B cell (primary cell): ENCODE data around the gene BHLHE40. TPM values are rescaled to one million over a fixed set of nuclear protein-coding genes. Genes with fewer than 3 reads are reported as not detected.

Source experiments
- ATAC-seq: fragments of 200-7000 bp; cut with Tn5 transposase; one replicate; pipeline ENCODE4 v1.10.0; 2021; ENCODE audit warnings: low read depth, mild to moderate bottlenecking, moderate number of reproducible peaks, moderate library complexity
- CTCF ChIA-PET: fragments of 350-600 bp; sonication (Branson Sonifier 250); formaldehyde crosslinking; loops from one replicate; lab custom pipeline; 2021; ENCODE audit warnings: antibody characterized with exemption, inconsistent platforms; lab: Charles Lee
- POLR2A ChIA-PET: fragments of 350-600 bp; sonication (Branson Sonifier 250); formaldehyde crosslinking; loops from one replicate; lab custom pipeline; 2021; ENCODE audit warnings: antibody characterized with exemption; lab: Charles Lee
- DNase-seq: peaks from one replicate; pipeline ENCODE4 v3.0.0; 2013
- H2AFZ ChIP-seq: 2 replicates; pipeline ENCODE4 v1.6.1; 2012; ENCODE audit warnings: mild to moderate bottlenecking, low read depth, low read length; ENCODE audit not compliant: insufficient read depth, poor library complexity, severe bottlenecking
- H3K27ac ChIP-seq, 2 donors: 1 replicate in 1 of 2; 2 replicates in 1 of 2; pipeline ENCODE4 v1.5.1; 2012 to 2013; ENCODE audit warnings: low read length in 2 of 2, mild to moderate bottlenecking in 2 of 2, moderate library complexity in 1 of 2
- H3K27me3 ChIP-seq, 4 experiments: fragments of 200-600 bp in 1 of 4; sonication (generic) in 1 of 4; replicated peaks in 1 of 4; 1 replicate in 2 of 4; 2 replicates in 2 of 4; pipeline versions ENCODE4 v1.6.1 to v1.7.0; 2013 to 2016; ENCODE audit warnings: low read length in 3 of 4, mild to moderate bottlenecking in 2 of 4, mixed read lengths in 1 of 4, moderate library complexity in 1 of 4; ENCODE audit not compliant: insufficient read depth in 4 of 4, control insufficient read depth in 3 of 4; ENCODE audit errors: control extremely low read depth in 1 of 4
- H3K36me3 ChIP-seq, 2 experiments: replicated peaks in 1 of 2; 1 replicate in 1 of 2; 2 replicates in 1 of 2; pipeline versions ENCODE4 v1.6.1 to v1.7.1; 2013; ENCODE audit warnings: low read length in 1 of 2; ENCODE audit not compliant: insufficient read depth in 2 of 2, control insufficient read depth in 1 of 2; ENCODE audit errors: control extremely low read depth in 1 of 2, extremely low read depth in 1 of 2
- H3K4me1 ChIP-seq, 2 donors: fragments of 200-600 bp in 1 of 2; sonication (generic) in 1 of 2; 1 replicate in 1 of 2; 2 replicates in 1 of 2; pipeline versions ENCODE4 v1.5.1 to v1.6.1; 2013 to 2017; ENCODE audit warnings: low read length in 2 of 2; ENCODE audit not compliant: control insufficient read depth in 2 of 2, insufficient read depth in 2 of 2
- H3K4me2 ChIP-seq: replicated peaks from 2 replicates; pipeline ENCODE3; 2012; ENCODE audit warnings: mild to moderate bottlenecking, low read depth, low read length; ENCODE audit not compliant: poor library complexity, severe bottlenecking
- H3K4me3 ChIP-seq, 5 experiments: fragments of 200-600 bp in 1 of 5; sonication (generic) in 1 of 5; 1 replicate in 3 of 5; 2 replicates in 2 of 5; pipeline versions ENCODE4 v1.5.1 to v1.7.0; 2011 to 2016; ENCODE audit warnings: low read length in 4 of 5, mild to moderate bottlenecking in 4 of 5, low read depth in 2 of 5, control low read depth in 1 of 5, moderate library complexity in 1 of 5; ENCODE audit not compliant: insufficient read depth in 1 of 5; ENCODE audit errors: control extremely low read depth in 1 of 5, extremely low read depth in 1 of 5
- H3K79me2 ChIP-seq: fragments of 200-600 bp; sonication (generic); one replicate; pipeline ENCODE4 v1.6.0; 2016; ENCODE audit warnings: low read length; ENCODE audit not compliant: control insufficient read depth, insufficient read depth
- H3K9ac ChIP-seq: fragments of 200-600 bp; sonication (generic); 2 replicates; pipeline ENCODE4 v1.6.1; 2017; ENCODE audit warnings: mild to moderate bottlenecking, low read length, moderate library complexity
- H3K9me3 ChIP-seq, 3 donors: one replicate each; pipeline versions ENCODE4 v1.6.1 to v1.7.1; 2013; ENCODE audit warnings: low read length in 2 of 3; ENCODE audit not compliant: control insufficient read depth in 2 of 3, insufficient read depth in 1 of 3; ENCODE audit errors: control extremely low read depth in 1 of 3
- H4K20me1 ChIP-seq: 2 replicates; pipeline ENCODE4 v1.6.0; 2012; ENCODE audit warnings: mild to moderate bottlenecking, low read length; ENCODE audit not compliant: insufficient read depth, control insufficient read depth, poor library complexity, severe bottlenecking
- H3K27ac Mint-ChIP-seq: one replicate; pipeline ENCODE4 v1.8.0; 2021; ENCODE audit warnings: mixed read lengths
- H3K27me3 Mint-ChIP-seq: one replicate; pipeline ENCODE4 v1.8.0; 2021; ENCODE audit warnings: mixed read lengths
- H3K4me1 Mint-ChIP-seq: one replicate; pipeline ENCODE4 v1.8.0; 2021; ENCODE audit warnings: mixed read lengths
- H3K4me3 Mint-ChIP-seq: one replicate; pipeline ENCODE4 v1.8.0; 2021; ENCODE audit warnings: mixed read lengths
- H3K9me3 Mint-ChIP-seq: one replicate; pipeline ENCODE4 v1.8.0; 2022; ENCODE audit warnings: mixed read lengths; ENCODE audit not compliant: insufficient read depth
- CTCF ChIP-seq: fragments of 200-600 bp; IDR thresholded peaks from one replicate; pipeline ENCODE4 v1.8.0; 2022; ENCODE audit warnings: antibody characterized with exemption, mild to moderate bottlenecking
- EZH2 ChIP-seq: IDR thresholded peaks from 2 replicates; pipeline ENCODE4 v1.6.1; 2012; ENCODE audit warnings: borderline replicate concordance, low read depth, mild to moderate bottlenecking, moderate library complexity, low read length; ENCODE audit not compliant: insufficient read depth, poor library complexity, severe bottlenecking
- WGBS: methylation state at CpG from one replicate; pipeline ENCODE4 v1.1.5; 2013; ENCODE audit warnings: missing lambda C conversion rate; ENCODE audit not compliant: insufficient coverage; 5-methylcytosine and 5-hydroxymethylcytosine counted together
- intact Hi-C: fragments of 100-400 bp; cut with micrococcal nuclease; formaldehyde crosslinking; loops from one replicate; pipeline ENCODE4 v1.10.0; 2022
- polyA plus RNA-seq: library from polyadenylated mRNA; depleted of rRNA; stranded (reverse); fragments of >200 nt; gene quantifications from 2 replicates; pipeline ENCODE4 v1.2.3, GENCODE V29; 2012
- total RNA-seq, 2 donors: library from RNA; stranded (reverse); fragments of 120-200 nt in 1 of 2; gene quantifications; 1 replicate in 1 of 2; 2 replicates in 1 of 2; pipeline versions ENCODE4 v1.2.3 to v1.2.4, GENCODE V29; 2013 to 2022

Gene BHLHE40
- total and polyA plus RNA-seq, 2 donors (not counting 1 experiment from before 2014, with no cell fraction given), result 26.2 to 53.8 TPM

- H3K9me3 ChIP-seq, result no peaks in the 10 kb centered on the region
- POLR2A ChIA-PET, result interaction anchor here (0.6 kb wide), 1 partner anchor 11 kb away, joined by 8 read pairs; no protein-coding TSS in a partner anchor
- H2AFZ ChIP-seq, result no peak overlapping the region
- H3K79me2 ChIP-seq, result no peaks in the 10 kb centered on the region
- no peak overlapping the region for H3K27ac Mint-ChIP-seq
- H3K27me3 Mint-ChIP-seq, result no peaks in the 10 kb centered on the region
- no CpG with 5 or more reads among the region's 3 CpGs for WGBS
- CTCF ChIA-PET, result no interaction called here
- H3K4me1 ChIP-seq, result no peaks in the 10 kb centered on the region
- no peaks in the 10 kb centered on the region for H3K9me3 Mint-ChIP-seq
- TF ChIP-seq EZH2 (no peak), CTCF (no peak)
- H3K9ac ChIP-seq, result no peak overlapping the region
- H3K4me3 Mint-ChIP-seq, result no peak overlapping the region
- H3K4me3 ChIP-seq, result no peak overlapping the region
- ATAC-seq (no peak), DNase-seq (no peak)
- H4K20me1 ChIP-seq, result no peaks in the 10 kb centered on the region
- peaks cover 8% of the 10 kb centered on the region for H3K4me1 Mint-ChIP-seq
- H3K36me3 ChIP-seq, result no peaks in the 10 kb centered on the region
- H3K27me3 ChIP-seq, result no peaks in the 10 kb centered on the region
- no peak overlapping the region for H3K4me2 ChIP-seq
- no peak overlapping the region for H3K27ac ChIP-seq
- intact Hi-C loops, result no loop called here
Observed at GRCh38 chr3:4939276-4939675, 40.0 kb upstream of the BHLHE40 start.

GRCh38 chr3:4940985-4941384, 38.3 kb upstream of the BHLHE40 start:
- 91% methylated on average over 4 of the region's 4 CpGs for WGBS
- intact Hi-C loops, result no loop called here
- Mint-ChIP-seq H3K27me3 (no peaks in the 10 kb centered on the region), H3K9me3 (no peaks in the 10 kb centered on the region), H3K27ac (no peak overlapping the region), H3K4me3 (no peak overlapping the region), H3K4me1 (peaks cover 8% of the 10 kb centered on the region)
- Histone ChIP-seq H4K20me1 (no peaks in the 10 kb centered on the region), H3K9ac (no peak overlapping the region), H3K36me3 (no peaks in the 10 kb centered on the region), H2AFZ (no peak overlapping the region), H3K4me3 (no peak overlapping the region), H3K9me3 (no peaks in the 10 kb centered on the region), H3K4me2 (no peak overlapping the region), H3K79me2 (no peaks in the 10 kb centered on the region), H3K27ac (no peak overlapping the region), H3K4me1 (no peaks in the 10 kb centered on the region), H3K27me3 (no peaks in the 10 kb centered on the region)
- ATAC-seq, result no peak
- CTCF ChIA-PET, result no interaction called here
- POLR2A ChIA-PET, result interaction anchor here (0.7 kb wide), 1 partner anchor 13 kb away, joined by 4 read pairs; no protein-coding TSS in a partner anchor
- DNase-seq, result no peak
- TF ChIP-seq EZH2 (no peak), CTCF (no peak)
